ENCODE results near the gene TRAF3.
"Not testable (repeated sequence)": the region's sequence is repeated elsewhere in the genome, so short reads cannot be mapped to it uniquely, and the experiment has no call there.

Gene TRAF3

GRCh38 chr14:102752239-102752847, 24.9 kb upstream of the TRAF3 start:
- no peak for DNase-seq

GRCh38 chr14:102754370-102755262, 22.6 kb upstream of the TRAF3 start:
- no peak for DNase-seq

GRCh38 chr14:102757646-102758045, 19.6 kb upstream of the TRAF3 start:
- DNase-seq: no peak

- no peak for DNase-seq
Observed at GRCh38 chr14:102758087-102758486, 19.2 kb upstream of the TRAF3 start.

- DNase-seq: peak; percentile 27
Observed at GRCh38 chr14:102759456-102760187, 17.6 kb upstream of the TRAF3 start.

- no peak for DNase-seq
Observed at GRCh38 chr14:102760496-102761193, 16.6 kb upstream of the TRAF3 start.

- no peak for DNase-seq
Observed at GRCh38 chr14:102761206-102761605, 16.0 kb upstream of the TRAF3 start.

- DNase-seq: no peak
Observed at GRCh38 chr14:102764220-102764671, 13.0 kb upstream of the TRAF3 start.

GRCh38 chr14:102765770-102766169, 11.5 kb upstream of the TRAF3 start:
- DNase-seq: not testable (repeated sequence)

- peak; percentile 60 for DNase-seq
Observed at GRCh38 chr14:102768223-102769048, 8.8 kb upstream of the TRAF3 start.

- DNase-seq: no peak
Observed at GRCh38 chr14:102769049-102769327, 8.3 kb upstream of the TRAF3 start.

- DNase-seq: no peak
Observed at GRCh38 chr14:102770147-102771123, 6.8 kb upstream of the TRAF3 start.

GRCh38 chr14:102771144-102771543, 6.1 kb upstream of the TRAF3 start:
- DNase-seq: no peak

- peak; percentile 43 for DNase-seq
Observed at GRCh38 chr14:102772781-102773570, 4.3 kb upstream of the TRAF3 start.

- DNase-seq: peak; percentile 88
Observed at GRCh38 chr14:102774391-102775153, 2.7 kb upstream of the TRAF3 start.

- peak; percentile 38 for DNase-seq
Observed at GRCh38 chr14:102775855-102776760, 1.1 kb upstream of the TRAF3 start.

- DNase-seq: peak; percentile 24
Observed at GRCh38 chr14:102777711-102778337, 575 bp downstream of the TRAF3 start.
